H1 (cell line): ENCODE measurements around the gene CCNI2. TPM values are rescaled to one million over a fixed set of nuclear protein-coding genes. Genes with fewer than 3 reads are reported as not detected.

Source experiments
- CTCF ChIA-PET: fragments of 300-600 bp; sonication (Branson Sonifier 250); formaldehyde crosslinking; loops from one replicate; lab custom pipeline; 2021; ENCODE audit not compliant: partially characterized antibody; lab: Charles Lee
- POLR2A ChIA-PET: fragments of 300-600 bp; sonication (Branson Sonifier 250); formaldehyde crosslinking; loops from one replicate; lab custom pipeline; 2021; ENCODE audit warnings: inconsistent platforms; ENCODE audit not compliant: partially characterized antibody; lab: Charles Lee
- DNase-seq, 2 experiments: peaks; one replicate each; pipeline versions ENCODE4 v3.0.0 to v3.0.0-alpha.2; 2010 to 2022; ENCODE audit warnings: low spot score in 2 of 2, low read depth in 1 of 2, mixed read lengths in 1 of 2
- FAIRE-seq: peaks from 2 replicates; lab custom pipeline; 2011; peaks lifted over from hg19 to GRCh38; lab: Jason Lieb, UNC
- H2AFZ ChIP-seq: 2 replicates; pipeline ENCODE4 v1.8.1; 2012; ENCODE audit warnings: low read length, inconsistent platforms
- H2AK5ac ChIP-seq: 2 replicates; pipeline ENCODE4 v1.6.1; 2013; ENCODE audit warnings: low read depth, low read length
- H2BK120ac ChIP-seq: replicated peaks from 2 replicates; pipeline ENCODE3; 2013; ENCODE audit warnings: low read depth, low read length, inconsistent platforms
- H2BK12ac ChIP-seq: 2 replicates; pipeline ENCODE4 v1.6.1; 2013; ENCODE audit warnings: low read depth, low read length
- H2BK15ac ChIP-seq: 2 replicates; pipeline ENCODE4 v1.6.1; 2013; ENCODE audit warnings: low read length
- H2BK20ac ChIP-seq: 2 replicates; pipeline ENCODE4 v1.6.1; 2013; ENCODE audit warnings: low read length
- H2BK5ac ChIP-seq: 2 replicates; pipeline ENCODE4 v1.6.1; 2013; ENCODE audit warnings: low read depth, low read length
- H3K14ac ChIP-seq: 2 replicates; pipeline ENCODE4 v1.6.1; 2013; ENCODE audit warnings: inconsistent platforms; ENCODE audit not compliant: insufficient read length
- H3K18ac ChIP-seq: 2 replicates; pipeline ENCODE4 v1.6.1; 2013; ENCODE audit warnings: low read length; ENCODE audit errors: extremely low read depth
- H3K23ac ChIP-seq: 2 replicates; pipeline ENCODE4 v1.6.1; 2013; ENCODE audit warnings: inconsistent platforms; ENCODE audit not compliant: insufficient read length
- H3K23me2 ChIP-seq: 2 replicates; pipeline ENCODE4 v1.6.1; 2013; ENCODE audit warnings: low read depth, low read length
- H3K27ac ChIP-seq: 2 replicates; pipeline ENCODE4 v1.6.1; 2011; ENCODE audit warnings: low read depth, low read length, inconsistent platforms
- H3K27me3 ChIP-seq, 4 experiments: replicated peaks in 1 of 4; 1 replicate in 1 of 4; 2 replicates in 3 of 4; pipeline versions ENCODE4 v1.6.1 to v1.8.1; 2011 to 2013; ENCODE audit warnings: low read length in 3 of 4, mild to moderate bottlenecking in 3 of 4, inconsistent platforms in 2 of 4, mixed read lengths in 2 of 4, moderate library complexity in 1 of 4; ENCODE audit not compliant: control insufficient read depth in 3 of 4, insufficient read depth in 3 of 4; ENCODE audit errors: extremely low read depth in 1 of 4
- H3K36me3 ChIP-seq, 4 experiments: 2 replicates each; pipeline versions ENCODE4 v1.6.1 to v1.8.1; 2011 to 2013; ENCODE audit warnings: mild to moderate bottlenecking in 4 of 4, low read length in 3 of 4, moderate library complexity in 2 of 4, control low read depth in 1 of 4, inconsistent platforms in 1 of 4; ENCODE audit not compliant: insufficient read depth in 4 of 4, control insufficient read depth in 2 of 4
- H3K4ac ChIP-seq: replicated peaks from 2 replicates; pipeline ENCODE3; 2013; ENCODE audit warnings: low read length, low read depth, mixed read lengths, inconsistent platforms; ENCODE audit not compliant: insufficient read length
- H3K4me1 ChIP-seq, 4 experiments: replicated peaks in 1 of 4; 1 replicate in 1 of 4; 2 replicates in 3 of 4; pipeline versions ENCODE4 v1.6.1 to v1.8.1; 2011 to 2013; ENCODE audit warnings: low read length in 3 of 4, inconsistent platforms in 2 of 4, mixed read lengths in 1 of 4; ENCODE audit not compliant: insufficient read depth in 4 of 4, control insufficient read depth in 3 of 4
- H3K4me2 ChIP-seq, 2 experiments: 2 replicates each; pipeline versions ENCODE4 v1.6.1 to v1.8.1; 2011 to 2013; ENCODE audit warnings: low read depth in 2 of 2, low read length in 2 of 2, control low read depth in 1 of 2, inconsistent platforms in 1 of 2, mild to moderate bottlenecking in 1 of 2; ENCODE audit not compliant: insufficient read depth in 1 of 2
- H3K4me3 ChIP-seq, 4 experiments: fragments of 200-600, 300-600 bp in 1 of 4; sonication (generic), shearing (Covaris generic), sonication (Bioruptor Twin) in 1 of 4; 2 replicates each; pipeline versions ENCODE4 v1.5.1 to v1.8.1; 2011 to 2016; ENCODE audit warnings: low read length in 4 of 4, low read depth in 3 of 4, control low read depth in 2 of 4, inconsistent platforms in 2 of 4, mild to moderate bottlenecking in 2 of 4, mixed read lengths in 1 of 4, moderate library complexity in 1 of 4; ENCODE audit not compliant: insufficient read depth in 2 of 4; ENCODE audit errors: extremely low read depth in 1 of 4
- H3K56ac ChIP-seq: replicated peaks from 2 replicates; pipeline ENCODE3; 2013; ENCODE audit warnings: low read depth, mild to moderate bottlenecking, mixed read lengths, low read length, inconsistent platforms; ENCODE audit not compliant: insufficient read length
- H3K79me1 ChIP-seq: 2 replicates; pipeline ENCODE4 v1.6.1; 2013; ENCODE audit warnings: low read depth, low read length, control low read depth
- H3K79me2 ChIP-seq, 2 experiments: 2 replicates each; pipeline versions ENCODE4 v1.6.1 to v1.8.1; 2012 to 2013; ENCODE audit warnings: low read length in 2 of 2, mild to moderate bottlenecking in 2 of 2, inconsistent platforms in 1 of 2; ENCODE audit not compliant: insufficient read depth in 2 of 2, control insufficient read depth in 1 of 2
- H3K9ac ChIP-seq, 4 experiments: replicated peaks in 1 of 4; 1 replicate in 1 of 4; 2 replicates in 3 of 4; pipeline versions ENCODE4 v1.6.1 to v1.8.1; 2011 to 2013; ENCODE audit warnings: low read depth in 3 of 4, low read length in 3 of 4, control low read depth in 2 of 4, mild to moderate bottlenecking in 2 of 4, moderate library complexity in 2 of 4, inconsistent platforms in 1 of 4; ENCODE audit errors: extremely low read depth in 1 of 4
- H3K9me3 ChIP-seq, 2 experiments: 2 replicates each; pipeline versions ENCODE4 v1.6.1 to v1.8.1; 2012 to 2013; ENCODE audit warnings: mild to moderate bottlenecking in 2 of 2, moderate library complexity in 2 of 2, control low read depth in 1 of 2, inconsistent platforms in 1 of 2, low read depth in 1 of 2, low read length in 1 of 2, mixed read lengths in 1 of 2; ENCODE audit not compliant: insufficient read depth in 2 of 2
- H4K20me1 ChIP-seq, 2 experiments: replicated peaks in 1 of 2; 2 replicates each; pipeline versions ENCODE3 to v1.8.1; 2011 to 2013; ENCODE audit warnings: inconsistent platforms in 2 of 2, low read length in 2 of 2, mild to moderate bottlenecking in 1 of 2; ENCODE audit not compliant: insufficient read depth in 2 of 2, control insufficient read depth in 1 of 2
- H4K5ac ChIP-seq: 2 replicates; pipeline ENCODE4 v1.6.1; 2013; ENCODE audit warnings: low read length, low read depth, mixed read lengths, inconsistent platforms; ENCODE audit not compliant: insufficient read length
- H4K8ac ChIP-seq: 2 replicates; pipeline ENCODE4 v1.8.0; 2013; ENCODE audit warnings: mild to moderate bottlenecking, moderate library complexity, low read length, inconsistent platforms; ENCODE audit not compliant: insufficient read depth; ENCODE audit errors: extremely low read depth
- H4K91ac ChIP-seq: replicated peaks from 2 replicates; pipeline ENCODE3; 2013; ENCODE audit warnings: low read length, mixed read lengths, inconsistent platforms; ENCODE audit not compliant: insufficient read length
- CREB1 ChIP-seq: IDR thresholded peaks from 2 replicates; pipeline ENCODE4 v1.6.1; 2012; ENCODE audit warnings: inconsistent platforms
- CTBP2 ChIP-seq: IDR thresholded peaks from 2 replicates; pipeline ENCODE4 v1.7.0; 2011; ENCODE audit warnings: borderline replicate concordance, mild to moderate bottlenecking, moderate library complexity, mixed read lengths, low read length; ENCODE audit not compliant: insufficient read depth, insufficient read length
- EP300 ChIP-seq, 2 experiments: IDR thresholded peaks; 1 replicate in 1 of 2; 2 replicates in 1 of 2; pipeline ENCODE4 v1.6.1; 2011 to 2012; ENCODE audit warnings: low read depth in 2 of 2, low read length in 2 of 2, mild to moderate bottlenecking in 2 of 2, borderline replicate concordance in 1 of 2, inconsistent platforms in 1 of 2, moderate library complexity in 1 of 2
- EZH2 ChIP-seq: fragments of 200-600 bp; sonication (generic); IDR thresholded peaks from 2 replicates; pipeline ENCODE4 v1.7.1; 2012; ENCODE audit warnings: low read depth, mild to moderate bottlenecking, moderate library complexity, low read length, inconsistent platforms; ENCODE audit not compliant: severe bottlenecking
- FOSL1 ChIP-seq: IDR thresholded peaks from 2 replicates; pipeline ENCODE4 v1.6.1; 2011; ENCODE audit warnings: mild to moderate bottlenecking, low read depth, low read length, moderate library complexity; ENCODE audit not compliant: insufficient read depth
- KDM1A ChIP-seq: fragments of 200-600, 300-600 bp; sonication (generic); IDR thresholded peaks from 2 replicates; pipeline ENCODE4 v1.7.1; 2016; ENCODE audit warnings: mild to moderate bottlenecking, low read length, borderline replicate concordance
- KDM5A ChIP-seq: fragments of 200-600 bp; IDR thresholded peaks from 2 replicates; pipeline ENCODE4 v1.7.1; 2012; ENCODE audit warnings: mild to moderate bottlenecking, low read length, inconsistent platforms, mixed read lengths
- NRF1 ChIP-seq: IDR thresholded peaks from 2 replicates; pipeline ENCODE4 v1.6.1; 2011; ENCODE audit warnings: mild to moderate bottlenecking, low read depth, low read length, improper control_type of control experiment
- SP1 ChIP-seq: IDR thresholded peaks from 2 replicates; pipeline ENCODE4 v1.6.1; 2011; ENCODE audit warnings: low read depth, low read length
- SP4 ChIP-seq: IDR thresholded peaks from 2 replicates; pipeline ENCODE4 v1.6.1; 2012; ENCODE audit warnings: low read length, inconsistent platforms
- TAF7 ChIP-seq: optimal IDR thresholded peaks from 2 replicates; pipeline ENCODE3; 2011; ENCODE audit warnings: low read depth, mild to moderate bottlenecking, inconsistent platforms, low read length, moderate library complexity, borderline replicate concordance
- WGBS, 2 experiments: shearing (Covaris generic) in 1 of 2; methylation state at CpG; one replicate each; pipeline versions ENCODE4 v1.1.6 to v1.1.7; 2013 to 2015; ENCODE audit warnings: low lambda C conversion rate in 2 of 2, mixed read lengths in 2 of 2, inconsistent platforms in 1 of 2, low coverage in 1 of 2, missing lambda C conversion rate in 1 of 2; ENCODE audit not compliant: insufficient replicate concordance in 2 of 2, insufficient coverage in 1 of 2, insufficient read length in 1 of 2; ENCODE audit errors: extremely low coverage in 1 of 2, missing lambda C conversion rate in 1 of 2; 5-methylcytosine and 5-hydroxymethylcytosine counted together
- polyA plus RNA-seq, 7 experiments: library from polyadenylated mRNA; depleted of rRNA in 3 of 7; stranded (reverse) in 5 of 7; unstranded in 2 of 7; fragments of >200 nt in 5 of 7; fragments of 200-250 nt in 2 of 7; gene quantifications; 1 replicate in 5 of 7; 2 replicates in 1 of 7; 4 replicates in 1 of 7; pipeline versions ENCODE4 v1.2.1 to v1.2.3, GENCODE V29; 2011 to 2013; ENCODE audit warnings: missing spikeins in 2 of 7, mixed read lengths in 2 of 7
- total RNA-seq: library from RNA; stranded (reverse); fragmentation: NEBNext Ultra II Directional; extraction: Animal tissue kit (Norgen Biotek cat#: 25700); gene quantifications from 2 replicates; pipeline ENCODE4 v1.2.1, GENCODE V29; 2021
- TF ChIP-seq, protein P1 (sequence below): IDR thresholded peaks from 2 replicates; pipeline ENCODE4 v1.6.1; 2012; ENCODE audit warnings: inconsistent platforms
- TF ChIP-seq, protein P2 (sequence below): IDR thresholded peaks from 2 replicates; pipeline ENCODE4 v1.6.1; 2011; ENCODE audit warnings: low read length, improper control_type of control experiment

Gene CCNI2
- total and polyA plus RNA-seq, 2 of the 8 experiments (the other 6 are each of a cell fraction or from before 2014, with no cell fraction given), result 1.3 to 1.4 TPM

GRCh38 chr5:132781029-132781428, 33.8 kb downstream of the CCNI2 start:
- Histone ChIP-seq H3K4me2 (no peak overlapping the region), H4K91ac (no peak overlapping the region), H3K23me2 (peaks cover 10% of the 10 kb centered on the region), H3K27ac (no peak overlapping the region), H3K4ac (no peak overlapping the region), H2BK12ac (no peak overlapping the region), H3K9ac (no peak overlapping the region), H3K56ac (no peak overlapping the region), H3K36me3 (no peaks in the 10 kb centered on the region), H2AFZ (no peak overlapping the region), H3K79me1 (no peaks in the 10 kb centered on the region), H2BK5ac (no peak overlapping the region), H3K27me3 (peaks cover 2 to 34% (median 22%) of the 10 kb centered on the region in 4 experiments), H3K23ac (no peak overlapping the region), H2AK5ac (no peak overlapping the region), H3K4me1 (peaks cover 0 to 5% (median 1%) of the 10 kb centered on the region in 4 experiments; a peak in 5 of 7 replicates), H4K5ac (no peak overlapping the region), H4K8ac (no peak overlapping the region), H2BK20ac (no peak overlapping the region), H3K4me3 (no peak overlapping the region), H4K20me1 (no peaks in the 10 kb centered on the region), H2BK15ac (no peak overlapping the region), H3K79me2 (no peaks in the 10 kb centered on the region), H3K18ac (no peak overlapping the region), H3K9me3 (no peaks in the 10 kb centered on the region), H3K14ac (no peak overlapping the region), H2BK120ac (no peak overlapping the region)
- DNase-seq (no peak), FAIRE-seq (no peak)
- ChIA-PET CTCF (interaction anchor here (1.1 to 1.7 kb wide), 3 partner anchors 8 to 27 kb away, joined by 3 to 11 read pairs (median 5); no protein-coding TSS in a partner anchor), POLR2A (no interaction called here)
- WGBS, 2 experiments, result 86% methylated on average over 4 of the region's 4 CpGs; no CpG with 5 or more reads in 1 of the 2 experiments
- no peak for TF ChIP-seq SP4
- TF ChIP-seq KDM1A, result no peak
- TF ChIP-seq TAF7, result no peak
- TF ChIP-seq EZH2, result no peak
- no peak for TF ChIP-seq EP300 (IDR thresholded peaks at IDR 0.05; ENCODE audit: borderline replicate concordance in 1 of 2, low read depth in 2 of 2, low read length in 2 of 2)
- TF ChIP-seq SP1, result no peak
- TF ChIP-seq CREB1, result no peak
- TF ChIP-seq, protein P1, sequence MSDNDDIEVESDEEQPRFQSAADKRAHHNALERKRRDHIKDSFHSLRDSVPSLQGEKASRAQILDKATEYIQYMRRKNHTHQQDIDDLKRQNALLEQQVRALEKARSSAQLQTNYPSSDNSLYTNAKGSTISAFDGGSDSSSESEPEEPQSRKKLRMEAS, result no peak
- no peak for TF ChIP-seq KDM5A
- no peak for TF ChIP-seq CTBP2
- TF ChIP-seq NRF1, result no peak
- TF ChIP-seq FOSL1, result no peak
- TF ChIP-seq, protein P2, sequence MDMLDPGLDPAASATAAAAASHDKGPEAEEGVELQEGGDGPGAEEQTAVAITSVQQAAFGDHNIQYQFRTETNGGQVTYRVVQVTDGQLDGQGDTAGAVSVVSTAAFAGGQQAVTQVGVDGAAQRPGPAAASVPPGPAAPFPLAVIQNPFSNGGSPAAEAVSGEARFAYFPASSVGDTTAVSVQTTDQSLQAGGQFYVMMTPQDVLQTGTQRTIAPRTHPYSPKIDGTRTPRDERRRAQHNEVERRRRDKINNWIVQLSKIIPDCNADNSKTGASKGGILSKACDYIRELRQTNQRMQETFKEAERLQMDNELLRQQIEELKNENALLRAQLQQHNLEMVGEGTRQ, result no peak
